GM21737 (cell line): Measurements from ENCODE around the gene FREM1.
"Not testable (repeated sequence)": the region's sequence is repeated elsewhere in the genome, so short reads cannot be mapped to it uniquely, and the experiment has no call there.

Experiments used
- ATAC-seq: cut with Tn5 transposase; IDR thresholded peaks from one replicate; pipeline ENCODE4 v1.9.1; 2021; ENCODE audit warnings: mild to moderate bottlenecking, moderate library complexity; ENCODE audit not compliant: unreplicated experiment

FREM1 gene, protein sequence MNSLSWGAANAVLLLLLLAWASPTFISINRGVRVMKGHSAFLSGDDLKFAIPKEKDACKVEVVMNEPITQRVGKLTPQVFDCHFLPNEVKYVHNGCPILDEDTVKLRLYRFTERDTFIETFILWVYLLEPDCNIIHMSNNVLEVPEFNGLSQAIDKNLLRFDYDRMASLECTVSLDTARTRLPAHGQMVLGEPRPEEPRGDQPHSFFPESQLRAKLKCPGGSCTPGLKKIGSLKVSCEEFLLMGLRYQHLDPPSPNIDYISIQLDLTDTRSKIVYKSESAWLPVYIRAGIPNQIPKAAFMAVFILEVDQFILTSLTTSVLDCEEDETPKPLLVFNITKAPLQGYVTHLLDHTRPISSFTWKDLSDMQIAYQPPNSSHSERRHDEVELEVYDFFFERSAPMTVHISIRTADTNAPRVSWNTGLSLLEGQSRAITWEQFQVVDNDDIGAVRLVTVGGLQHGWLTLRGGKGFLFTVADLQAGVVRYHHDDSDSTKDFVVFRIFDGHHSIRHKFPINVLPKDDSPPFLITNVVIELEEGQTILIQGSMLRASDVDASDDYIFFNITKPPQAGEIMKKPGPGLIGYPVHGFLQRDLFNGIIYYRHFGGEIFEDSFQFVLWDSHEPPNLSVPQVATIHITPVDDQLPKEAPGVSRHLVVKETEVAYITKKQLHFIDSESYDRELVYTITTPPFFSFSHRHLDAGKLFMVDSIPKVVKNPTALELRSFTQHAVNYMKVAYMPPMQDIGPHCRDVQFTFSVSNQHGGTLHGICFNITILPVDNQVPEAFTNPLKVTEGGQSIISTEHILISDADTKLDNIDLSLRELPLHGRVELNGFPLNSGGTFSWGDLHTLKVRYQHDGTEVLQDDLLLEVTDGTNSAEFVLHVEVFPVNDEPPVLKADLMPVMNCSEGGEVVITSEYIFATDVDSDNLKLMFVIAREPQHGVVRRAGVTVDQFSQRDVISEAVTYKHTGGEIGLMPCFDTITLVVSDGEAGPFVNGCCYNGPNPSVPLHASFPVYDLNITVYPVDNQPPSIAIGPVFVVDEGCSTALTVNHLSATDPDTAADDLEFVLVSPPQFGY (N-terminal part only)

GRCh38 chr9:14909961-14910805, at the start of gene FREM1:
Gene FREM1, minus strand, starts transcription at chr9:14910428. Its CDS starts 41,451 bp downstream, at chr9:14868977.
- no peak for ATAC-seq

GRCh38 chr9:14958989-14959388, 48.8 kb upstream of the FREM1 start:
- ATAC-seq = no peak

GRCh38 chr9:14957109-14957508, 46.9 kb upstream of the FREM1 start:
- ATAC-seq = no peak

DNA sequence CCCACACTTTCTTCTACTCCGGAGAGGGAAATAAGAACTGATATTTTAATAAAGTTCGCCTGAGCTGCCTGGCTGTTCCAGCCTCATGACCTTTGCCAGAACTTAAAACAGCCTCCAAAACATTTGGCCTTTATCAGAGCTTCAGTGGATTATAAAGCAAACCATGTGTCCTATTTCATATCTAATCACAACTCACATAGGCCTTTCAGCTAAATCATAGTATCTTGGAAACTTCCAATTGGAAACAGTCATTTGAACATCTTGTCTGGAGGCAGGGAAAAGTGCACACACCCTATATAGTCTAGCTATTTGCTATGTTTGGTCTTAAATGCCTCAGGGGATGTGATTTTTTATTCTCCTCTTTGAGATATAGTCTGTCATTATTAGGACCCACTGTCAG, 46.0 kb upstream of the FREM1 start:
- ATAC-seq = no peak

GRCh38 chr9:14945351-14945750, 35.1 kb upstream of the FREM1 start:
- ATAC-seq = no peak

- no peak for ATAC-seq
Measured at GRCh38 chr9:14941501-14942405, 31.5 kb upstream of the FREM1 start.

DNA sequence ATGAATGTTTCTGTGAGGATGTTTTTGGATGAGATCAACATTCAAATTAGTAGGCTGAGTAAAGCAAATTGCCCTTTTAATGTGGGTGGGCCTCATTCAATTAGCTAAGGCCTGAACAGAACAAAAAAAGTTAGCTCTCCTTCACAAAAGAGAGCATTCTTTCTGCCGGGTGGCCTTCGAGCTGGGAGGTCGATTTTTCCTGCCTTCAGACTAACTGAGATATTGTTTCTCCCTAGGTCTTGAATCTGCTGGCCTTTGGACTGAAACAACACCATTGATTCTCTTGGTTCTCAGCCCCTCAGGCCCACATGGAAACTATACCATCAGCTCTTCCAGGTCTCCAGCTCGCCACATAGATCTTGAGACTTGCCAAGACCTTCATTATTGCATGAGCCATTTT, 29.1 kb upstream of the FREM1 start:
- no peak for ATAC-seq

- no peak for ATAC-seq
Measured at GRCh38 chr9:14937216-14937615, 27.0 kb upstream of the FREM1 start.

DNA sequence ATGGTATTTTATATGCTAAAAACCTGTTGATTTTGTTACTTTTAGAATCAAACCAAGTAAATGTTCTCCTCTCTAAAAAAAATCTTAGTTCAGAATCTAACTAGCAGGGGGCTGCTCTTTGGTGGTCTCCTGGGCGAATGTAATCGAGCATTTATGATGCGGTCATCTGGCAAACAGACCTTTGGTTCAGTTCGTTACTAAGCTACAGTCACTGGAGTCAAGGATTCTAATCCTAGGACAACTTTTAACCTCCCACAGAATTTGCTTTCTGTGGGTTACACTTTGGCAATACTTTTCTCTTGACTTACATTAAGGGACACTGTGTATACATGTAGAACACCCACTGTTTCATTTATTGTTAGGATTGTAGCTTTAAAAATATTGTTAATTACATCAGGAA, 26.3 kb upstream of the FREM1 start:
- ATAC-seq = no peak

DNA sequence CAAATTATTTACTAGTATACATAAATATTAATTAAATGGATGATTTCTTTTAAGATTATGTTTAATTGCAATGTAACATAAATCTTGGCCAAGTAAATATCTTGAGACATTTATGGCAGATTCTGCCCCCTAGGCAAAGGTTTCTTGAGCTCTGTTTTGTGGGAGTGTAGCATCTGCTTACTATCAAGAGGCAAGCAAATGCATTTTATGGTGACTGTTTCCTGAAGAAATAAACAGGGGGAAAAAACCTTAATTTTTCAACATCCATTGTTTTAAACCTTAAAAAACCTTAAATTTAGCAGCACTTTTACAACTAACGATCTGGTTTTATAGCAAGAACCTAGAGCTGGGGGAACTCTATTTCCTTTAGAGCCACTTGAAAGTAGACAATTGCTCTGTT, 25.7 kb upstream of the FREM1 start:
- no peak for ATAC-seq

GRCh38 chr9:14935106-14935751, 25.0 kb upstream of the FREM1 start:
- ATAC-seq = no peak

GRCh38 chr9:14932641-14933040, 22.4 kb upstream of the FREM1 start:
- no peak for ATAC-seq

DNA sequence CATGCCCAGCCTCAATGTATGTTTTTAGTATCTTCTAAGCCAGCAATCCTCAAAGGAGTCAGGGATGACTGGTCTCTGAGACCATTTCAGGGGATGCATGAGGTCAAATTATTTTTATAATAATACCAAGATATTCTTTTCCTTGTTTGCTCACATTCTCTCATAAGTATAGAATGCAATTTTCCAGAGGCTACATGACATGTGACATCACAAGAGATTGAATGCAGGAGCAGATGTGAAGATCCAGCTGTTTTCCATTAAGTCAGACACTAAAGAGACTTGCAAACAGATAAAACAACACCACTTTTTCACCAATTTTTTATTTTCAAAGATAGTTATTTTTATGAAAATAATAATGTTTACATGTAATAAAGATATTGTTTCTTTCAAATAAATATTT, 22.0 kb upstream of the FREM1 start:
- no peak for ATAC-seq

- no peak for ATAC-seq
Measured at GRCh38 chr9:14926941-14927624, 16.9 kb upstream of the FREM1 start.

GRCh38 chr9:14924230-14925219, 14.3 kb upstream of the FREM1 start:
- no peak for ATAC-seq

- no peak for ATAC-seq
Measured at GRCh38 chr9:14923701-14924100, 13.5 kb upstream of the FREM1 start.

GRCh38 chr9:14920805-14921204, 10.6 kb upstream of the FREM1 start:
- ATAC-seq = not testable (repeated sequence)
